NB4 (cell line): ENCODE results near the gene UTS2R.

Experiments
- POLR2A ChIP-seq: IDR thresholded peaks from 2 replicates; pipeline ENCODE4 v1.6.1; 2011; ENCODE audit warnings: mild to moderate bottlenecking; ENCODE audit not compliant: insufficient read length; ENCODE audit errors: extremely low read depth
- TF ChIP-seq, protein P1 (sequence below): IDR thresholded peaks from one replicate; pipeline ENCODE4 v1.5.1; 2012; ENCODE audit warnings: low read depth, low read length

DNA sequence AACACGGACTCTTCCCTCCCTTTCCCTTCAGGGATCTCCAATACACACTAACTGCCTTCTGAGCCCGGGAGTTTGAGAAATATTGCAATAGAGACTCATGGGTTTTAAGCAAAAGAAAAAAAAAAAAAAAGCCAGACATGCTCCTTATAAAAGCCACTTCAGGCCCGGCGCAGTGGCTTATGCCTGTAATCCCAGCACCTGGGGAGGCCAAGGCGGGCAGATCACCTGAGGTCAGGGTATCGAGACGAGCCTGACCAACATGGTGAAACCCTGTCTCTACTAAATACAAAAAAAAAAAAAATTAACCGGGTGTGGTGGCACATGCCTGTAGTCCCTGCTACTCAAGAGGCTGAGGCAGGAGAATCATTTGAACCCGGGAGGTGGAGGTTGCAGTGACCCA lies 44.2 kb downstream of the UTS2R start:
- TF ChIP-seq, protein P1, sequence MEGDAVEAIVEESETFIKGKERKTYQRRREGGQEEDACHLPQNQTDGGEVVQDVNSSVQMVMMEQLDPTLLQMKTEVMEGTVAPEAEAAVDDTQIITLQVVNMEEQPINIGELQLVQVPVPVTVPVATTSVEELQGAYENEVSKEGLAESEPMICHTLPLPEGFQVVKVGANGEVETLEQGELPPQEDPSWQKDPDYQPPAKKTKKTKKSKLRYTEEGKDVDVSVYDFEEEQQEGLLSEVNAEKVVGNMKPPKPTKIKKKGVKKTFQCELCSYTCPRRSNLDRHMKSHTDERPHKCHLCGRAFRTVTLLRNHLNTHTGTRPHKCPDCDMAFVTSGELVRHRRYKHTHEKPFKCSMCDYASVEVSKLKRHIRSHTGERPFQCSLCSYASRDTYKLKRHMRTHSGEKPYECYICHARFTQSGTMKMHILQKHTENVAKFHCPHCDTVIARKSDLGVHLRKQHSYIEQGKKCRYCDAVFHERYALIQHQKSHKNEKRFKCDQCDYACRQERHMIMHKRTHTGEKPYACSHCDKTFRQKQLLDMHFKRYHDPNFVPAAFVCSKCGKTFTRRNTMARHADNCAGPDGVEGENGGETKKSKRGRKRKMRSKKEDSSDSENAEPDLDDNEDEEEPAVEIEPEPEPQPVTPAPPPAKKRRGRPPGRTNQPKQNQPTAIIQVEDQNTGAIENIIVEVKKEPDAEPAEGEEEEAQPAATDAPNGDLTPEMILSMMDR, result no peak
- no peak for TF ChIP-seq POLR2A
